GM23338 (cell line): ENCODE data around the gene REEP5. TPM values are rescaled to one million over a fixed set of nuclear protein-coding genes. Genes with fewer than 3 reads are reported as not detected.

Experiments used
- ATAC-seq: fragments of 200-7000 bp; cut with Tn5 transposase; 3 replicates; pipeline ENCODE4 v1.9.1; 2020
- DNase-seq: peaks from one replicate; pipeline ENCODE4 v3.0.0-alpha.2; 2015; ENCODE audit warnings: low spot score
- H2AFZ ChIP-seq: fragments of 200-600 bp; sonication (generic); 2 replicates; pipeline ENCODE4 v1.8.0; 2016; ENCODE audit warnings: antibody characterized with exemption, mild to moderate bottlenecking, moderate library complexity
- H3F3A ChIP-seq: fragments of 200-600 bp; sonication (generic); replicated peaks from 2 replicates; pipeline ENCODE4 v1.8.0; 2017; ENCODE audit warnings: antibody characterized with exemption, mixed run types, low read depth
- H3K27ac ChIP-seq: fragments of 200-600 bp; sonication (generic); 2 replicates; pipeline ENCODE4 v1.6.1; 2016; ENCODE audit warnings: low read depth
- H3K27me3 ChIP-seq: fragments of 200-600 bp; sonication (generic); 2 replicates; pipeline ENCODE4 v1.8.0; 2016; ENCODE audit warnings: mild to moderate bottlenecking, mixed run types, moderate library complexity; ENCODE audit not compliant: insufficient read depth
- H3K36me3 ChIP-seq: fragments of 200-600 bp; sonication (generic); 2 replicates; pipeline ENCODE4 v1.8.0; 2016; ENCODE audit warnings: mild to moderate bottlenecking; ENCODE audit not compliant: insufficient read depth
- H3K4me1 ChIP-seq: fragments of 200-600 bp; sonication (generic); 2 replicates; pipeline ENCODE4 v1.8.0; 2016; ENCODE audit warnings: mild to moderate bottlenecking, moderate library complexity; ENCODE audit not compliant: insufficient read depth
- H3K4me2 ChIP-seq: fragments of 200-600 bp; sonication (generic); 2 replicates; pipeline ENCODE4 v1.7.1; 2017; ENCODE audit warnings: mixed run types
- H3K4me3 ChIP-seq: fragments of 200-600 bp; sonication (generic); 2 replicates; pipeline ENCODE4 v1.6.1; 2016; ENCODE audit warnings: mixed run types
- H3K79me2 ChIP-seq: fragments of 200-600 bp; sonication (generic); replicated peaks from 2 replicates; pipeline ENCODE4 v1.8.0; 2017; ENCODE audit warnings: mild to moderate bottlenecking; ENCODE audit not compliant: insufficient read depth
- H3K9me2 ChIP-seq: fragments of 200-600 bp; sonication (generic); 2 replicates; pipeline ENCODE4 v1.8.0; 2017; ENCODE audit not compliant: insufficient read depth
- H4K20me1 ChIP-seq: fragments of 200-600 bp; sonication (generic); replicated peaks from 2 replicates; pipeline ENCODE4 v1.8.0; 2017; ENCODE audit warnings: mild to moderate bottlenecking; ENCODE audit not compliant: insufficient read depth
- H3K27ac Mint-ChIP-seq: 2 replicates; pipeline ENCODE4 v1.8.0; 2020; ENCODE audit warnings: inconsistent platforms, mild to moderate bottlenecking, moderate library complexity, mixed read lengths
- H3K27me3 Mint-ChIP-seq: 3 replicates; pipeline ENCODE4 v1.8.0; 2022; ENCODE audit warnings: low read depth, mild to moderate bottlenecking, moderate library complexity, mixed read lengths, inconsistent platforms; ENCODE audit not compliant: insufficient read depth, poor library complexity
- H3K36me3 Mint-ChIP-seq: 3 replicates; pipeline ENCODE4 v1.8.0; 2021; ENCODE audit warnings: low read depth, mild to moderate bottlenecking, inconsistent platforms, moderate library complexity, mixed read lengths
- H3K4me1 Mint-ChIP-seq: 3 replicates; pipeline ENCODE4 v1.8.0; 2020; ENCODE audit warnings: mild to moderate bottlenecking, inconsistent platforms, mixed read lengths
- H3K4me3 Mint-ChIP-seq: 3 replicates; pipeline ENCODE4 v1.8.0; 2021; ENCODE audit warnings: moderate library complexity, mild to moderate bottlenecking, inconsistent platforms, mixed read lengths
- H3K9me3 Mint-ChIP-seq: 3 replicates; pipeline ENCODE4 v1.8.0; 2020; ENCODE audit warnings: moderate library complexity, mild to moderate bottlenecking, inconsistent platforms, mixed read lengths
- CREB1 ChIP-seq: fragments of 250-450 bp; sonication (Bioruptor Pico); IDR thresholded peaks from 2 replicates; pipeline ENCODE4 v1.5.0; 2020; ENCODE audit warnings: low read depth, mild to moderate bottlenecking, moderate library complexity
- CTCF ChIP-seq, 2 experiments: fragments of 200-600 bp in 1 of 2; sonication (generic) in 1 of 2; conservative IDR thresholded peaks; 2 replicates each; pipeline versions ENCODE4 v1.5.1 to v1.6.1; 2016 to 2017; ENCODE audit warnings: antibody characterized with exemption in 2 of 2, low read depth in 2 of 2, mild to moderate bottlenecking in 2 of 2, moderate library complexity in 1 of 2
- EZH2 ChIP-seq: fragments of 200-600 bp; sonication (generic); IDR thresholded peaks from one replicate; pipeline ENCODE4 v1.8.0; 2017; ENCODE audit warnings: antibody characterized with exemption, mild to moderate bottlenecking, low read depth; ENCODE audit not compliant: unreplicated experiment
- EZH2phosphoT487 ChIP-seq: fragments of 200-600 bp; sonication (generic); IDR thresholded peaks from one replicate; pipeline ENCODE4 v1.8.1; 2018; ENCODE audit warnings: antibody characterized with exemption; ENCODE audit not compliant: unreplicated experiment
- JUNB ChIP-seq: IDR thresholded peaks from one replicate; pipeline ENCODE4 v1.6.1; 2016; ENCODE audit warnings: antibody characterized with exemption; ENCODE audit not compliant: unreplicated experiment
- NANOG ChIP-seq: IDR thresholded peaks from 2 replicates; pipeline ENCODE4 v1.6.1; 2016; ENCODE audit warnings: antibody characterized with exemption, borderline replicate concordance
- POLR2AphosphoS5 ChIP-seq: IDR thresholded peaks from 2 replicates; pipeline ENCODE4 v1.6.1; 2016; ENCODE audit warnings: antibody characterized with exemption, low read depth
- REST ChIP-seq: IDR thresholded peaks from one replicate; pipeline ENCODE4 v1.6.1; 2018; ENCODE audit warnings: antibody characterized with exemption; ENCODE audit not compliant: unreplicated experiment
- STAT1 ChIP-seq: IDR thresholded peaks from one replicate; pipeline ENCODE4 v1.6.1; 2016; ENCODE audit warnings: antibody characterized with exemption; ENCODE audit not compliant: unreplicated experiment
- ZNF114 ChIP-seq: fragments of 250-450 bp; sonication (Bioruptor Pico); IDR thresholded peaks from 2 replicates; pipeline ENCODE4 v1.5.0; 2020; ENCODE audit warnings: mild to moderate bottlenecking, moderate library complexity
- ZNF331 ChIP-seq: fragments of 250-450 bp; sonication (Bioruptor Pico); IDR thresholded peaks from 2 replicates; pipeline ENCODE4 v1.5.0; 2020; ENCODE audit warnings: low read depth, mild to moderate bottlenecking, moderate library complexity
- polyA plus RNA-seq: library from polyadenylated mRNA; unstranded; fragments of >200 nt; fragmentation: Nextera tagmentation; extraction: Ambion mirVana; gene quantifications from 2 replicates; pipeline ENCODE4 v1.2.1, GENCODE V29; 2016
- total RNA-seq: library from RNA; depleted of rRNA; stranded (reverse); fragments of >200 nt; shearing (Covaris generic); gene quantifications from 2 replicates; pipeline ENCODE4 v1.2.3, GENCODE V29; 2014

The REEP5 gene
- total and polyA plus RNA-seq, 2 experiments from 2014 or later: 32.5 to 111 TPM

DNA sequence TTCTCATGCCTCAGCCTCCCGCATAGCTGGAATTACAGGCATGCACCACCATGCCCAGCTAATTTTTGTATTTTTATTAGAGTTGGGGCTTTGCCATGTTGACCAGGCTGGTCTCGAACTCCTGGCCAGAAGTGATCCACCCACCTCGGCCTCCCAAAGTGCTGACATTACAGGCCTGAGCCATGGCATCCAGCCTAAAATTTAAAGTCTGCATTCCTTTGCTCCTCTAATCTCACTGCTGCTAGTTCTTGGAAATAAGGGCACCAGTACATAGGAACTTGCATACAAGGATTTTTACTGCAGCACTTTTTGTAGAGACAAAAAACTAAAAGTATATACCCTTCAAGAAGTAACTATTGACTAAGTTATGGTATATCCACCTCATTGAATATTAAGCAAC lies 34.6 kb upstream of the REEP5 start:
- Mint-ChIP-seq H3K36me3 (peaks cover 11% of the 10 kb centered on the region), H3K27ac (no peak overlapping the region), H3K27me3 (peaks cover 2% of the 10 kb centered on the region), H3K9me3 (peaks cover 19% of the 10 kb centered on the region), H3K4me1 (peaks cover 24% of the 10 kb centered on the region), H3K4me3 (no peak overlapping the region)
- H3K9me2 ChIP-seq: 0 out of 2 replicates have a peak, but pooled peaks cover 4% of the 10 kb centered on the region
- H3K4me2 ChIP-seq: no peak overlapping the region
- no peak for ATAC-seq
- 0 out of 2 replicates have a peak, but pooled peaks cover 3% of the 10 kb centered on the region for H3K36me3 ChIP-seq
- no peak overlapping the region for H3K27ac ChIP-seq
- H3K27me3 ChIP-seq: no peaks in the 10 kb centered on the region
- H4K20me1 ChIP-seq: no peaks in the 10 kb centered on the region
- H3K4me1 ChIP-seq: peaks cover 6% of the 10 kb centered on the region; the same call in 1 of the 2 replicates
- H3K4me3 ChIP-seq: no peak overlapping the region
- H3F3A ChIP-seq: no peaks in the 10 kb centered on the region
- no peak for DNase-seq
- TF ChIP-seq EZH2 (no peak), CTCF (conservative IDR thresholded peaks at IDR 0.05; ENCODE audit: low read depth in 2 of 2) (no peak), POLR2AphosphoS5 (no peak), NANOG (no peak), JUNB (no peak), STAT1 (no peak), ZNF331 (CRISPR knock-in tag) (no peak), REST (no peak), ZNF114 (CRISPR knock-in tag) (no peak)
- no peaks in the 10 kb centered on the region for H3K79me2 ChIP-seq
- no peak overlapping the region for H2AFZ ChIP-seq

GRCh38 chr5:112951124-112951702 lies 29.2 kb upstream of the REEP5 start:
- H3K9me3 Mint-ChIP-seq: peaks cover 19% of the 10 kb centered on the region
- TF ChIP-seq EZH2phosphoT487 (no peak), ZNF114 (CRISPR knock-in tag) (no peak), ZNF331 (CRISPR knock-in tag) (no peak), JUNB (no peak), CTCF (conservative IDR thresholded peaks at IDR 0.05; ENCODE audit: low read depth in 2 of 2) (no peak), REST (no peak), EZH2 (no peak), CREB1 (CRISPR knock-in tag) (no peak)

More at GRCh38 chr5:112951124-112951702, 29.2 kb upstream of the REEP5 start:
- H2AFZ ChIP-seq: no peak overlapping the region
- H4K20me1 ChIP-seq: no peaks in the 10 kb centered on the region
- no peak overlapping the region for H3K4me3 Mint-ChIP-seq
- H3F3A ChIP-seq: no peaks in the 10 kb centered on the region
- H3K79me2 ChIP-seq: no peaks in the 10 kb centered on the region
- no peak overlapping the region for H3K4me2 ChIP-seq
- ATAC-seq (no peak), DNase-seq (no peak)
- H3K27me3 ChIP-seq: no peaks in the 10 kb centered on the region
- H3K4me1 ChIP-seq: no peaks in the 10 kb centered on the region
- H3K27ac ChIP-seq: no peak overlapping the region
- no peaks in the 10 kb centered on the region for H3K27me3 Mint-ChIP-seq
- no peaks in the 10 kb centered on the region for H3K4me1 Mint-ChIP-seq
- no peak overlapping the region for H3K27ac Mint-ChIP-seq
- 0 out of 2 replicates have a peak, but pooled peaks cover 3% of the 10 kb centered on the region for H3K36me3 ChIP-seq
- 0 out of 2 replicates have a peak, but pooled peaks cover 7% of the 10 kb centered on the region for H3K9me2 ChIP-seq
- no peak overlapping the region for H3K4me3 ChIP-seq
- peaks cover 11% of the 10 kb centered on the region for H3K36me3 Mint-ChIP-seq
